SK-N-SH (cell line): ENCODE results near the gene PDCD11.

Experiments used
- CTCF ChIP-seq: fragments of 200-600 bp; sonication (generic); IDR thresholded peaks from 2 replicates; pipeline ENCODE4 v1.6.1; 2017; ENCODE audit warnings: antibody characterized with exemption, mild to moderate bottlenecking, moderate library complexity
- EZH2phosphoT487 ChIP-seq: fragments of 200-600 bp; sonication (generic); IDR thresholded peaks from 2 replicates; pipeline ENCODE4 v1.6.1; 2017; ENCODE audit warnings: low read depth, mixed run types, mild to moderate bottlenecking, antibody characterized with exemption, moderate library complexity, borderline replicate concordance
- POLR2AphosphoS5 ChIP-seq: IDR thresholded peaks from 2 replicates; pipeline ENCODE4 v1.6.1; 2012; ENCODE audit warnings: low read depth, low read length
- SMC3 ChIP-seq: IDR thresholded peaks from 2 replicates; pipeline ENCODE4 v1.6.1; 2012; ENCODE audit warnings: low read depth, low read length, improper control_type of control experiment
- TAF1 ChIP-seq: IDR thresholded peaks from 2 replicates; pipeline ENCODE4 v1.6.1; 2012; ENCODE audit warnings: low read depth, mild to moderate bottlenecking, low read length, moderate library complexity, borderline replicate concordance

GRCh38 chr10:103443475-103444185 is 47.2 kb downstream of the PDCD11 start:
- TF ChIP-seq CTCF (no peak), SMC3 (no peak), POLR2AphosphoS5 (no peak), EZH2phosphoT487 (no peak), TAF1 (no peak)
